ENCODE data around the gene TRDN.

The TRDN gene, protein sequence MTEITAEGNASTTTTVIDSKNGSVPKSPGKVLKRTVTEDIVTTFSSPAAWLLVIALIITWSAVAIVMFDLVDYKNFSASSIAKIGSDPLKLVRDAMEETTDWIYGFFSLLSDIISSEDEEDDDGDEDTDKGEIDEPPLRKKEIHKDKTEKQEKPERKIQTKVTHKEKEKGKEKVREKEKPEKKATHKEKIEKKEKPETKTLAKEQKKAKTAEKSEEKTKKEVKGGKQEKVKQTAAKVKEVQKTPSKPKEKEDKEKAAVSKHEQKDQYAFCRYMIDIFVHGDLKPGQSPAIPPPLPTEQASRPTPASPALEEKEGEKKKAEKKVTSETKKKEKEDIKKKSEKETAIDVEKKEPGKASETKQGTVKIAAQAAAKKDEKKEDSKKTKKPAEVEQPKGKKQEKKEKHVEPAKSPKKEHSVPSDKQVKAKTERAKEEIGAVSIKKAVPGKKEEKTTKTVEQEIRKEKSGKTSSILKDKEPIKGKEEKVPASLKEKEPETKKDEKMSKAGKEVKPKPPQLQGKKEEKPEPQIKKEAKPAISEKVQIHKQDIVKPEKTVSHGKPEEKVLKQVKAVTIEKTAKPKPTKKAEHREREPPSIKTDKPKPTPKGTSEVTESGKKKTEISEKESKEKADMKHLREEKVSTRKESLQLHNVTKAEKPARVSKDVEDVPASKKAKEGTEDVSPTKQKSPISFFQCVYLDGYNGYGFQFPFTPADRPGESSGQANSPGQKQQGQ

DNA sequence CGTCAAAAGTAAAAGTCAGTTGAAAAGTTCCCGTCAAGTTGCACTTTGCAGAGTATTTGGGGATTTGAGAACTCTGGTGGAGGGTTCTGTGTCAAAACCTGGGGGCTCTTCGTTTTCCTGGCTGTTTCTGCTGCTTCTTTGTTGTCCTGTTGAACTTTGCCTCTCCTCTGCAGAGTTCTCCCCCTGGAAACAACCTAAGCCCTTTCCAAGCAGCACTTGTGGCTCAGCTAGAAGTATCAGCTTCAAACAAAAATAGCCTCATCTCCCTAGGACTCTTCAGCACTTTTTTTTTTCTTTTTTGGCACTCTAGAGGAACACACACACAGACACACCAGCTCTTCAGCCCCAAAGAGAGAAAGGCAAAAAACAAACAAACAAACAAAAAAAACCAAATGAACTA, at the start of gene TRDN:
TSS of gene TRDN (minus strand) at position 169 of the 400 bp plus-strand sequence. CDS start 175 bp downstream, outside the sequence.
- no peak for DNase-seq

- DNase-seq, result no peak
These were observed 45.3 kb upstream of the TRDN start for GRCh38 chr6:123681957-123682462.

DNA sequence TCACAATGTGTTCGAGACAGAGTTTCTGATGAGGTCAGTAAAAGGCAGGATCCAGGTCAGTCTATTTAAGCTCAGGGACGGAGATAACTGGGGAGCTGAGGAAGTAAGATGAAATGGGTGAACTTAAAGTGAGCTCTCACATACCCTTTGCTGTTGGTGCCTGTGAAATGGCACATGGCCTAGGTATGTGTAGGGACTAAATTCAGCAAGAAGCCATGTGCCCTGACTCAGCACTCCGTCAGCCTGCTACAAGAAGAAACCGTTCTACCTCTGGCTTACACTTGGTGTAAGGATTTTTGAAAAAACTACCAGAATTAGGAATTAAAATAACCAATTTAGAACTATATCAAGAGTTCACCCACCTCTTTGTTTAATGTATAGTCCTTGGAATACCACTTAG, 41.1 kb upstream of the TRDN start:
- DNase-seq, result no peak

GRCh38 chr6:123676793-123677192, 40.0 kb upstream of the TRDN start:
- no peak for DNase-seq

GRCh38 chr6:123668965-123669591, 32.3 kb upstream of the TRDN start:
- no peak for DNase-seq

GRCh38 chr6:123668063-123668462, 31.3 kb upstream of the TRDN start:
- DNase-seq, result no peak

GRCh38 chr6:123663436-123663835, 26.7 kb upstream of the TRDN start:
- DNase-seq, result no peak

- no peak for DNase-seq
These were observed 26.0 kb upstream of the TRDN start for GRCh38 chr6:123662757-123663156.

GRCh38 chr6:123661105-123661891, 24.5 kb upstream of the TRDN start:
- DNase-seq, result no peak

GRCh38 chr6:123659960-123660748, 23.4 kb upstream of the TRDN start:
- no peak for DNase-seq

DNA sequence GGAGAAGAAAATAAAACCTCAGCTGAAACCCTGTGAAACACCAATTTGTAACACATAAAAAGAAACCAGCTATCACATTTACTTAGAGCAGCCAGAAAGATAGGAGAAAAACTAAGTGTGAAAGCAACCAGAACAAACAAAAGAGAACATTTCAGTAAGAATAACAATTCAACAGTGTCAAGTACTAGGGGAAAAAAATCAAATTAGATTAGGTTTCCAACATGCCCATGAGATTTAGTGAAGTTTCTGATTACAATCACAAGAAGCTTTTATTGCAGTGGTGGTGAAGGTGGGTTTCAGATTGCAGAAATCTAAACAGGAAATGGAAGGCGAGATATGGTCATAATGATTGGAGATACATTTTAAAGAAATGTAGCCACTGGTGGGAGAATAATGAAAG, 22.1 kb upstream of the TRDN start:
- DNase-seq, result no peak

DNA sequence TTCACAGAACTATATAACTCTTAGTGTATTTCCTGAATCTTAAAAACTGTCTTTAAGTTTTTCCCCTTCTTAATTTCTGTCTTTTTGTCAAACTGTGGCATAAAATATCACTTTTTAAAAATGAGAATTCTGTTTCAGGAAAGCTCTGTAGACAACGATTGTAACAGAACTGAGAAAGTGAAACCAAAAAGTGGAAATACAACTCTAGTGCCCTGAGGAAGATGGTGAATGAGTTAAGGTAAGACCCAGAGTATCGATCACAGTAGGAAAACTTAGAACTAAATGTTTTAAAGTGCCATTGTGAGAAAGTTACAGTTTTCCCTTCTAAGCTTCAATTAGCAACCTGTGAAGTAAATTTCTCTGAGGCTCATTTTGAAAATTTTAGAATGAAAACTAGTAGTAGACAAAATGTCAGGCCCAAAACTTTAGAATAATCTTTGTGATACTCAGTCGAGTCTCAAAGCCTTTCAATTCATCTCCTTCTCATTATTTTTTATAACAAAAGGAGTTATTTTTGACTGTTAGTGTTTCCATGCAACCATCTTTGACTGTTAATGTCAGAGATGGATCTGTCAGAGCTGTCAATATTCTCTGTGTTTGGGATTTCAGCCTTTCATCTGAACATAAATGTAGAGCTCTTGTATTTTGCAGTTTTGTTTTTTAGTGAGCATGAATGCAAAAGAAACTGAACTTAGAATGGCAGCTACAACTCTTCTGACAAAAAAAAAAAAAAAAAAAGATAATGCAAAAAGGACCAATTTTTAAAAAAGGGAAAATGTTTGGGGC, 19.0 kb upstream of the TRDN start:
- DNase-seq, result no peak

GRCh38 chr6:123648723-123649122, 12.0 kb upstream of the TRDN start:
- no peak for DNase-seq

DNA sequence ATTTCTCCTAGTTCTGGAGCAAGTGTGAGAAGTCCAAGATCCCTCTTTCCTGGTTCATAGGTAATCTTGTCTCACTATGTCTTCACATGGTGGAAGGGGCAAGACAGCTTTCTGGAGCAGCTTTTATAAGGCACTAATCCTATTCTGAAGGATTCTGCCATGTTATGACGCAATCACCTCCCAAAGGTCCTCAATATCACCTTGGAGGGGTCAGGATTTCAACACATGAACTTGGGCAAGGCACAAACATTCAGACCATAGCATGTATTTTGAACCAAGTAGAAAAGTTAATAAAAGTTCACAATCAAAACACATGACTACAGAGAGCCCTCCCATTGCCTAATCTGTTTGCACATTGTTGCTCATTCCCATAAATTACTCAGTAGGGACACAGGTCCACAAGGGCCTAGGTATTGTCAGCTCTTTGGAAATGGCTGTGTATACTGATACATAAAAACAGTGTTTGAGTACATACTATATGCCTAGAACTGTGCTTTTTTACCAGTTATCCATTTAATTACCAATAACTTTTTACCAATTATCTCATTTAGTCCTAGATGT, 11.3 kb upstream of the TRDN start:
- no peak for DNase-seq

- DNase-seq, result no peak
These were observed 4.7 kb upstream of the TRDN start for GRCh38 chr6:123641497-123641896.

- no peak for DNase-seq
These were observed 3.9 kb upstream of the TRDN start for GRCh38 chr6:123640567-123641187.

DNA sequence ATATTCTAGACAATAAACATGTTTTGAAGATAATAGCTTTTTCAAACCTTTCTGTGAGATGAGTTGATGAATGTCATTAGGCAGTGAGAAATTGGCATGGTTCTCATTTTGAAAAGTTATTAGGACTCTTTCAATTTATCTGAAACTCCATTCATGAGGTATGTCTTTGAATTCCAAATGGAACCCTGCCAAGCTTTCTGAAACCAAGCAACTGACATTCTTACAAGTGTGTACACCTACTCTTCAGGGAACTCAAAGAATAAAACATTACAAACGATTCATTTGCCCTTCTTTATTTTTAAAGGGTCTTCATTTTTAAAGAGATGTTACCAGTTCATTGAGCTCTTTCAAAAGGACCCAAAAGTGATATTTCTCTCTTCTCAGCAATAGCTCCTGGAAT, 2.1 kb upstream of the TRDN start:
- DNase-seq, result no peak

DNA sequence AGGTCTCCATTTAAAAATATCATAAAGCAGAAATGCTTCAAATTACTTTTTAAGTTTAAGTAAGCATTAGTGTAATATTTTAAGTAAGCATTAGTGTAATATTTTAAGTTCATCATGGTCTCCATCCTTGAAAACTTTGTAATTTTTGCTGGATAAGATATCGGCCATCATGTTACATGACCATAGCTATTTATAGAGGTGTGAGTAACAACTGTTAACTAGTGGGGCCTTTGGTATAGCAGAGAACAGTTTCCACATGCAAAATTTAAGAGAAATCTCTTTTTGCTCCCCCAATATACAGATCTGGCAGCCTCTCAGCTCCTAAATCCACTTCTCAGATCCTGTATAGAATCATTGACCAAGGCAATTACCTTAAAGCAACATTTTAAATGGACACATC, 468 bp downstream of the TRDN start:
- DNase-seq, result no peak

- no peak for DNase-seq
These were observed 1.2 kb downstream of the TRDN start for GRCh38 chr6:123635567-123635966.

Data from anterior cingulate cortex (tissue), 58 donors.